Colonic mucosa (tissue), 4 donors: ENCODE results near the gene PFN4. TPM values are rescaled to one million over a fixed set of nuclear protein-coding genes. Genes with fewer than 3 reads are reported as not detected.

Source experiments
- DNase-seq: peaks from one replicate; pipeline ENCODE4 v3.0.0-alpha.2; 2020
- H3K27ac ChIP-seq: fragments of 200-600 bp; one replicate; pipeline ENCODE4 v1.8.0; 2021
- H3K27me3 ChIP-seq: fragments of 200-600 bp; one replicate; pipeline ENCODE4 v1.8.0; 2021
- H3K36me3 ChIP-seq: fragments of 200-600 bp; one replicate; pipeline ENCODE4 v1.8.0; 2021
- H3K4me1 ChIP-seq: fragments of 200-600 bp; one replicate; pipeline ENCODE4 v1.8.0; 2021; ENCODE audit warnings: mild to moderate bottlenecking
- H3K4me3 ChIP-seq: fragments of 200-600 bp; one replicate; pipeline ENCODE4 v1.8.0; 2021
- H3K9ac ChIP-seq, 2 donors: one replicate each; pipeline ENCODE4 v1.7.0; 2013; ENCODE audit warnings: control low read depth in 2 of 2, low read depth in 2 of 2, low read length in 2 of 2
- H3K9me3 ChIP-seq: fragments of 200-600 bp; one replicate; pipeline ENCODE4 v1.8.0; 2021
- CTCF ChIP-seq: fragments of 200-600 bp; IDR thresholded peaks from one replicate; pipeline ENCODE4 v1.8.0; 2022; ENCODE audit warnings: antibody characterized with exemption, mild to moderate bottlenecking
- intact Hi-C: fragments of 100-400 bp; cut with DNase I; formaldehyde crosslinking; loops from one replicate; pipeline ENCODE4 v1.14.1; 2022
- total RNA-seq, 2 donors: library from RNA; stranded (reverse); fragmentation: NEBNext Ultra II Directional in 1 of 2; extraction: Animal tissue kit (Norgen Biotek cat#: 25700) in 1 of 2; gene quantifications; one replicate each; pipeline ENCODE4 v1.2.1, GENCODE V29; 2021
- donor health status: healthy.
- donor health status: DM: no; HTN: no; CAD: no.
- donor health status: DM: no; HTN: no; CAD: no.

Gene PFN4
- total RNA-seq, 2 donors from 2014 or later: 0.27 TPM; not detected in 1

DNA sequence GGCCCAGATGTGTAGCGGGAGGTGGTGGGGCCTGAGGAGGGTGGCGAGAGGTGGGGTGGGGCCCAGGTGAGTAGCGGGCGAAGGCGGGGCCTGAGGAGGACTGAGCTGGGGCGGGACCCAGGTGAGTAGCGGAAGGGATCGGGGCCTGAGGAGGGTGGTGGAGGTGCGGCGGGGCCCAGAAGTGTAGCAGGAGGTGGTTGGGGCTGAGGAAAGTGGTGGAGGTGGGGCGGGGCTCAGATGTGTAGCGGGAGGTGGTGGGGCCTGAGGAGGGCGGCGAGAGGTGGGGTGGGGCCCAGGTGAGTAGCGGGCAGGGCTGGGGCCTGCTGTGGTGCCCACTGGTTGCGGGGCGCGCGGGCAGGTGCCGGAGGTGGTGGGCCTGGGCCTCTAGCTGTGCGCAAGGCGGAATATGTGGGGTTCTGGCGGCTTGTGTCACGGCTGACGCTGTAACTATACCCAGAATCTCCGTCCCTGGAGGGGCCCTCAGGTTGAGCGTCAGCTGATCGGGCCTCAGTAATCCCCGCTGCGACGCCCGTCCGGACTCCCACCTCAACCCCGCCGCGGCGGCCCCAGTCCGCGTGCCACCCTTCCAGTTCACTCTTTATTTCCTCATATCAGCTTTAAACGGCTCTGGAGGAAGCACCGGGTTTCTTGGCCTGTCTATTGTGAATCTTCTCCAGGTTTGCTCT is 46.1 kb downstream of the PFN4 start:
- Histone ChIP-seq H3K9ac (peak overlapping the region; percentile 69 to 93), H3K36me3 (no peaks in the 10 kb centered on the region), H3K9me3 (no peaks in the 10 kb centered on the region), H3K4me1 (peaks cover 4% of the 10 kb centered on the region), H3K27me3 (no peaks in the 10 kb centered on the region), H3K27ac (peak overlapping the region; percentile 76), H3K4me3 (peak overlapping the region; percentile 48)
- intact Hi-C loops: no loop called here
- no peak for DNase-seq
- TF ChIP-seq CTCF: no peak

DNA sequence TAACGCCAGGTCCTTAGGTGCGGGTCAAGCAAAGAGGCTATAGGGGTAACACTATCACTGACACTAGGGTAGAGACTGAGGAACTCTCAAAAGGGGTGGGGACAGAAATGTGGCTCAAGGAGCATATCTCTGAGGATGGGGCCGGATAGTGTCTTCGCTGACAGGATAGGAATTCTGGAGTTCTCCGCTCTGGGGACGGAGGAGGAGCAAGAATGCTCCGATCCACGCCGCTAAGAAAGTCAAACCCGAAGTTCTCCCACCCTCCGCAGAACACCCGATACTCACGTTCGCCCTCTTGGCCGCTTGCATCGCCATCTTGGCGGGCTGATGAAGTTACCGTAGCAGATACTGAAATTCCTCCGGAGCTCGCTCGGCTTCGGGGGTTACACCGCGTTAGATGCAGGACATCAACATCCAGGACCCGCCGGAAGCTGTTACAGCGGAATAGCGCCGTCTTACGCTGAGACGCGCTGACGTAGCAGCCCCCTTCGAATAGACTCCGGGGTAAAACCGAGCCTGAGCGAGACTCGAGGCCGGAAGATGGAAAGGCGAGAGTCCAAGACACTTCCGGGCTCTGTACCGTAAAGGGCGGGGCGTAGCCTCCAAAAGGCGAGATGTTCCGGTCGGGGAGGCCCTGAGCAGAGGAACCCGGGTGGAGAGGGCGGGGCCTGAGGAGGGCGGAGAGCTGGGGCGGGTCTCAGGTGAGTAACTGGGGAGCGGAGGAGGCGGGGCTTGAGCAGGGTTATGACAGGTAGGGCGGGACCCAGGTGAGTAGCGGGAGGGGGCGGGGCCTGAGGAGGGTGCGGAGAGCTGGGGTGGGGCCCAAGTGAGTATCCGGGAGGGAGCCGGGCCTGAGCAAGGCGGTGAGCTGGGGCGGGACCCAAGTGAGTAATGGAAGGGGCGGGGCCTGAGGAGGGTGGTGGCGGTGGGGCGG is 47.0 kb downstream of the PFN4 start, which contains the start of gene SF3B6:
TSS of gene SF3B6 (minus strand) at position 412 of the 934 bp plus-strand sequence. CDS start at position 315, 97 bp downstream.
- TF ChIP-seq CTCF: no peak
- Histone ChIP-seq H3K4me3 (peak within 1 kb of the TSS; percentile 48), H3K27ac (peak within 1 kb of the TSS; percentile 76), H3K27me3 (no peaks in the 10 kb centered on the region), H3K36me3 (no peaks in the 10 kb centered on the region), H3K9me3 (no peaks in the 10 kb centered on the region), H3K9ac (peak within 1 kb of the TSS; percentile 69 to 97), H3K4me1 (peaks cover 4% of the 10 kb centered on the region)
- DNase-seq: peak; percentile 100
- intact Hi-C loops: no loop called here

DNA sequence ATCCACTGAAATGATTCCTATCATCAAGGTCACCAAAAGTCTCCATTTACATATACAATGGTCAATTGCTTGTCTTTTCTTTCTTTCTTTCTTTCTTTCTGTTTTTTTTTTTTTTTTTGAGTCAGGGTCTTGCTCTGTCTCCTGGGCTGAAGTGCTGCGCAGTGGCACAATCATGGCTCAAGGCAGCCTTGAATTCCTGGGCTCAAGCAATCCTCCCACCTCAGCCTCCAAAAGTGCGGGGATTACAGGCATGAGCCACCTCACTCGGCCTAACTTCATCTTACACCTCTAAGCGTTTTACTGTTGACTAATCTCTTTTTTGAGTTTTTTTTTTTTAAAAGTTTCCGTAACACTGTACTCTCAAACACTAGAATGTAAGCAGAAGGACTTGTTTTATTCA is 47.9 kb downstream of the PFN4 start:
- Histone ChIP-seq H3K27ac (no peak overlapping the region), H3K36me3 (no peaks in the 10 kb centered on the region), H3K4me3 (peak overlapping the region; percentile 48), H3K9ac (peak overlapping the region in 1 of 2 donors; percentile 97), H3K4me1 (peaks cover 4% of the 10 kb centered on the region), H3K9me3 (no peaks in the 10 kb centered on the region), H3K27me3 (no peaks in the 10 kb centered on the region)
- no peak for DNase-seq
- TF ChIP-seq CTCF: no peak
- intact Hi-C loops: no loop called here

DNA sequence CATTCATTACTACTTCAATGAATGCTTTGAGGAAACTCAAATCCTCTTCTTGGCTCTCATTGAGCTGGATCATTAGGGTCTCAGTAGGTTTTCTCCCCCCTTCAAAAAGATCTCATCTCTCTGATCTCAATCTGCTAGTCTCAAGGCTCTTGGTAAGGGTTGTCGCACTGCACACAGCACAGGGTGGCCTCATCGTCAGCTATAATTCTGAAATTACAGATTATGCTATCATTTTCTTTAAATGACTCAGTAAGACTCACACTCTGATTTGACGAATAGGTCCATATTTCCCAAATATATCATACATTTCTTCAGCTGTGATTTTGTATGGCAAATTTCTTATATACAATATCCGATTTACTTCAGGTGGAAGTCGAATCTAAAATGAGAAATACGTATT is 49.3 kb downstream of the PFN4 start:
- intact Hi-C loops: no loop called here
- no peak overlapping the region for H3K27ac ChIP-seq
- TF ChIP-seq CTCF: no peak
- H3K9ac ChIP-seq: no peak overlapping the region
- H3K36me3 ChIP-seq: no peaks in the 10 kb centered on the region
- no peak overlapping the region for H3K4me3 ChIP-seq
- no peak for DNase-seq
- no peaks in the 10 kb centered on the region for H3K9me3 ChIP-seq
- H3K27me3 ChIP-seq: no peaks in the 10 kb centered on the region
- H3K4me1 ChIP-seq: peaks cover 4% of the 10 kb centered on the region

GRCh38 chr2:24072259-24072658 is 50.9 kb downstream of the PFN4 start:
- intact Hi-C loops: no loop called here
- Histone ChIP-seq H3K36me3 (peaks cover 4% of the 10 kb centered on the region), H3K9ac (no peak overlapping the region), H3K27ac (no peak overlapping the region), H3K4me1 (peaks cover 4% of the 10 kb centered on the region), H3K9me3 (no peaks in the 10 kb centered on the region), H3K27me3 (no peaks in the 10 kb centered on the region), H3K4me3 (no peak overlapping the region)
- no peak for DNase-seq
- no peak for TF ChIP-seq CTCF
